Measurements from ENCODE around the gene N4BP3.
A peak's percentile ranks its signal among the peaks of the same experiment; 100 is the strongest.
"Not testable (repeated sequence)": the region's sequence is repeated elsewhere in the genome, so short reads cannot be mapped to it uniquely, and the experiment has no call there.

The N4BP3 gene, protein sequence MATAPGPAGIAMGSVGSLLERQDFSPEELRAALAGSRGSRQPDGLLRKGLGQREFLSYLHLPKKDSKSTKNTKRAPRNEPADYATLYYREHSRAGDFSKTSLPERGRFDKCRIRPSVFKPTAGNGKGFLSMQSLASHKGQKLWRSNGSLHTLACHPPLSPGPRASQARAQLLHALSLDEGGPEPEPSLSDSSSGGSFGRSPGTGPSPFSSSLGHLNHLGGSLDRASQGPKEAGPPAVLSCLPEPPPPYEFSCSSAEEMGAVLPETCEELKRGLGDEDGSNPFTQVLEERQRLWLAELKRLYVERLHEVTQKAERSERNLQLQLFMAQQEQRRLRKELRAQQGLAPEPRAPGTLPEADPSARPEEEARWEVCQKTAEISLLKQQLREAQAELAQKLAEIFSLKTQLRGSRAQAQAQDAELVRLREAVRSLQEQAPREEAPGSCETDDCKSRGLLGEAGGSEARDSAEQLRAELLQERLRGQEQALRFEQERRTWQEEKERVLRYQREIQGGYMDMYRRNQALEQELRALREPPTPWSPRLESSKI

DNA sequence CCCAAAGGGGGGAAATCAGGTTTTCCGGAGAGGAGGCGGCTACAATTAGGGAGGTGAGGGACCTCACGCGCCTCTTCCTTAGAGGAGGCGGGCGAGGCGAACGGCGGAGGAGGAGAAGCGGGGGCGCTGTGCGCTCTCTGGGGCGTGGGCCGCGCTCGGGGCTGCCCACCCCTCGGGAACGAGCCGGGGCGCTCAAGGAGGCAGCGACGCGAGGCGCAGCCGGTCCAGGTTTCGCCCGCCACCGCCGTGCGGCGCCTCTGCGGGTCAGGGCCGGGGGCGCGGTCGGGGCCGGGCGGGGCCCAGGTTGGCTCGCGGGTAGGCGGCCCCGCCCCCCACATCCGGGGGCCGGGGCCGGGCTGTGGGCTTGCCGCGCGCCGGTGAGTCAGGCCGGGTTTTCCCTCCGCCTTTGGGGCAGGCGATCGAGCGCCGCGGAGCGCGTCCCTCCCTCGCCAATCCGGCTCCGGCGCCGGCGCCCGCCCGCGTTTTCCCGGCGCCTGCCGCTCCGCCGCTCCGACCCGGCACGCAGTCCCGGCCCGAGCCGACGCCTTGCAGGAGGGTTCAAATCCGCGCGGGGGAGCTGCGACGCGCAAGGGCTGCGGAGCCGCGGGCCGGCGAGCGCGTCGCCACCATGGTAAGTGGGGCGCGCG, at the start of gene N4BP3:
Gene N4BP3 (plus strand): TSS at position 392 of the 647 bp plus-strand sequence. CDS start 6,052 bp downstream, outside the sequence.
- DNase-seq, result peak; percentile 89

DNA sequence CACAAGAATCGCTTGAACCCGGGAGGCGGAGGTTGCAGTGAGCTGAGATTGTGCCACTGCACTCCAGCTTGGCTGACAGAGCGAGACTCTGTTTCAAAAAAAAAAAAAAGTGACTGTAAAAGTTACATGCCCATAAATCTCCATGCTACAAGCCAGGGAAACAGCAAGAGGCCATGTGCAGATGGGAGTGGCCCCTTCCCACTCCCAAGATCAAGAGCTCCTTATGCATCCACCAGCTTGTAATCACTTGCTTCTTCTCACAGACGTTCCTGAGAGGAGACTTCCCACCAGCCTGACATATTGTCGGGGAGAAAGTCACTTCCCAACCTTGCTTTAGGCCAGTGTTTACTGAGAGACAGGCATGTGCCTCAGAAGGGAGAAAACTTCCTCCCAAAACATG, 45.6 kb upstream of the N4BP3 start:
- no peak for DNase-seq

DNA sequence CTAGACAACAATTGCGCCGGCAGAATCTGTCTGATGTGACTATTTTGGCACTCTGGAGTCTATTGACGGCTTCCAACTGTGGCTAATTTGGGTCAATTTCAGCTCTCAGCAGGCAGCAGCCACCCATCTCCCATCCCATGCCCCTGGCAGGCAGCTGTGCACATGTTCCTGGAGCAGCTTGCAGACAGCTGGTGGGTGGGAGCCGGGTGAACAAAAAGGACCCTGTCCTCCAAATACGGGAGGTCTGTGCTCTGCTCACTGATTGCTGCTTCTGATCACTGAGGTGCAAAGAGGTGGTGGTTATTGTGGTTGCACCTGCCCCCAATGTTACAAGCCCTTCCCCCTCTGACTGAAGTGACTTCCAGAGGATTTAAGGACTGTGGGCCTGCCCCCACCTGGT, 45.0 kb upstream of the N4BP3 start:
- DNase-seq, result no peak

DNA sequence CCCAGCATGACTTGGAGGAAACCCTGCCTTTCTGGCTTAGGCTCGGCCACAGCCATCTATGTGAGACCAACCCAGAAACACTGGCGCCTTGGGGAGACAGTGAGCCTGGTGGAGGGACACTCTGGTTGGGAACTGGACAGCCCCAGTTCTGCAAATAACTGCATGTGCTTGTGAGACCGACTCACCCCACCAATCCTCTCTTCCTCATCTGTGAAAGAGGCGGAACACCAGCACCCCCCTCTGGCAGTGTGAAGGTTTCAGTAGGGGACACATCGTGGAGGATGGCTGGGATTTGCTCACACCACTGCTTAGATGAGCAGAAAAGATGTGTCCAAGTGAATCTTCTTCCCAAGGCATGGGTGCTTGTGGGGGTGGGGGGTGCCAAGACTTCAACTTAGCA, 43.4 kb upstream of the N4BP3 start:
- DNase-seq, result peak; percentile 34

DNA sequence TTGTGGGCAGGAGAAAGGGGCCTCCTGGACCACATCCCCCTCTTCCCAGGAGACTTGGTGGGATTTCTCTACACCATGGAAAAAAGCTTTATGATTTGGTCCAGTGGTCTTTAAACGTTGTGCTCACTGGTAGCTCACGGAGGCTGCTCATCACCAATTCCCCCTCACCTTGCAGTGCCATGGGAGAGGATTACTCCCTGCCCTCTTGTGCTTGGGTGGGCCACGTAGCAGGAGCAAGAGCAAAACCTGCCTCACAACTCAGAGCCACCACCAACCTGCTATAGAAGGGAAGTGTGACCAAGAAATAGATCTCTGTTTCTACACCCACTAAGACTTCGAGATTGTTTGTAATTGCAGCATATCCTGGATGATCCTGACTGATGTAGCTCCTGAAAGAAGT, 42.2 kb upstream of the N4BP3 start:
- DNase-seq, result no peak

DNA sequence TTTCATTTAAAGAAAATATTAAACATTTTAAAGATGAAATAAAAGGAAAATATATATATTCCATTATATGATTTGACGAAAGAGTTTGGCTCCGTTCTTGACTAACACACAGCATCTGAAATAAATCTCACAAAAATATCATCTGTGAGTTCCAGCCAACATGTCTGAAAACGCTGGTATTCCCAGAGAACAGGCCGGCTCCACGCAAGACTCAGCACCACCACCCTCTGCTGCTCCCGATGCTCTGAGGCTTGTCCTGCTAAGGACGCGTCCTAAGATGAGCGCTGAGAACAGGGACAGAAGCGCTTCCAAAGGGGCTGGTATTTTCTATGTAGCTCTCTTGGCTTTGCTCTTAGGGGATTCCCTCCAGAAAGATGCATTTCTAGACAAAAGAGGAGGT, 40.6 kb upstream of the N4BP3 start:
- no peak for DNase-seq

DNA sequence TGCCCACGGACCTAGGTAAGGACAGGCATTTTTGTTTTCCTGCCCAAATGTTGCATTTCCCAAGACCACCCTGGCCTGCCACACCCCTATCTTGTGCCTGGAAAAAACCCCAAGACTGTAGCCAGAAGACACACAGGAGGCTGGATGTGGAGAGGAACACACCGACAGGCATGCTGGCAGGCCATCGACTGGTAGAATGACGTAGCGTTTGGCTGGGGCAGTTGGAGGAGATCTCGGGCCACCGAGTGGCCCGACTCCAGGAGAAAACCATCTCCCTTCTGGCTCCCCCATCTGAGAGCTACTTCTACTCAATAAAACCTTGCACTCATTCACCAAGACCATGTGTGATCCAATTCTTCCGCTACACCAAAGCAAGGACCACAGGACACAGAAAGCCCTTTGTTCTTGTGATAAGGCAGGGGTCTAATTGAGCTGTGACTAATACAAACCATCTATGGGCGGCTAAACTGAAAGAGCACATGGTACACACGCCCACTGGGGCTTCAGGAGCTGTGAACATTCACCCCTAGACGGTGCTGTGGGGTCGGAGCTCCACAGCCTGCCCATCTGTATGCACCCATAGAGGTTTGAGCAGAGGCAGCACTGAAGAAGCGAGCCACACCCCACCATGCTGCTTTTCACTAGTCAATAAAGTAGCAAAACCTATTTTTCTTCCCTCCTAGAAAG, 38.9 kb upstream of the N4BP3 start:
- DNase-seq, result no peak

DNA sequence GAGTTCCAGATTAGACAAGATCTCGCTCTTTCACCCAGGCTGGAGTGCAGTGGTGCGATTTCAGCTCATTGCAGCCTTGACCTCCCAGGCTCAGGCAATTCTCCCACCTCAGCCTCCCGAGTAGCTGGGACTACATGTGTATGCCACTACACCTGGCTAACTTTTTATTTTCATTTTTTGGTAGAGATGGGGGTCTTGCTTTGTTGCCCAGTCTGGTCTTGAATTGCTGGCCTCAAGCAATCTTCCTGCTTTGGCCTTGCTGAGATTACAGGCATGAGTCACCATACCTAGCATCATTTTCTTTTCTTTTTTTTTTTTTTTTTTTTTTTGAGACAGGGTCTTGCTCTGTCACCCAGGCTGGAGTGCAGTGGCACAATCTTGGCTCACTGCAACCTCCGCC, 36.4 kb upstream of the N4BP3 start:
- DNase-seq, result not testable (repeated sequence)

DNA sequence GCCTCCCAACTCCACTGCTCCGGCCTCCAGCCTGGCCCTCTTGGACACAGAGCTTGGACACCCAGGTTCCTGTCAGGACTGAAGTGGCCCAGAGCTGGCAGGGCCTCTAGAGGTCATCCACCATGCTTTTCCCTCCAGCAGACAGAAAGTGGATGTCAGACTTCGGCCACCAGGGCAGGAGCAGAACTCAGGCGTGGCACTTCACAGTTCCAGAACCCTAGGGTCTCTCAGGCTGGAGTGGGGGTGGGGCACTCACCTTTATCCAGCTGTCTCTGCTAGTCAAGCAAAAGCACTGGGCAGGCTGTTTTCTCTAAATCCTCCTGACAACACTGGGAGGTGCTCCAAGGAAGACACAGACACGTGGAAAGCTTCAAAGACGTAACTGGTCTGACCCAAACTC, 35.6 kb upstream of the N4BP3 start:
- DNase-seq, result no peak

DNA sequence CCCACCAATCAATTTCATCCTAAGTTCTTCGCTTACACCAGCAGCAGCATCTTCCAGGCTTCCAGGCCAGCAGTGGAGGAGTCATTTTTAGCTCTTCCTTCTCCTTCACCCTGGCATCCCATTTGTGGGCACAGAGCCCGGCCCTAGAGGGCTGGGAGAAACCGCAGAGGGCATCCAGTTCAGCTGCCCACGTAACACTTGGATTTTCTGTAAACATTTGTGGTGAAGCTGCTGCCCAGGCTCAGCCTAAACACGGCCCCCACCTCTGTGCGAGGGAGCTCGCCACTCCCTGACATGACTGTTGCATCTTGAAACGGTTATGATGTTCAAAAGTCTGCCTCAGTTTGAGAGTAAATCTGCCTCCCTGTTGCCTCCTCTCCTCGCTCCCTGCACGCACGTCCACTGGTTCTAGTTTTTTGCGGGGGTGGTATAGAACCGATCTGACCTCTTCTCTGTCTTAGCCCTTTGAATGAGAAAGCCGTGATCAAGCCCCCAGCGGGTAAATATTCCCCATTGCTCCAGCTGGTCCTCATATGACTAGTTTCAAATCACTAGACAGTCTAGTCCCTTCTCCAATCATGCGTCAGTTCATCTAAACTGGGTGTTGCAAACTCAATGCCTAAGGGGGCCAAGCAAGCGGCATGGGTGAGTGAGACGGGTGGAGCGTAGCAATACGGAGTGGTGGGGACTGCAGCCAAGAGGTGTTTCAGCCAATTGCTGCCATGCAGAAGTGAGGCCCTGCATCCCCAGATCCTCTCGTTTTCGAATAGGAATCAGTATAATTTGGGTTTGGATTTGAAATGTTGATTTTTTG, 34.9 kb upstream of the N4BP3 start:
- no peak for DNase-seq

DNA sequence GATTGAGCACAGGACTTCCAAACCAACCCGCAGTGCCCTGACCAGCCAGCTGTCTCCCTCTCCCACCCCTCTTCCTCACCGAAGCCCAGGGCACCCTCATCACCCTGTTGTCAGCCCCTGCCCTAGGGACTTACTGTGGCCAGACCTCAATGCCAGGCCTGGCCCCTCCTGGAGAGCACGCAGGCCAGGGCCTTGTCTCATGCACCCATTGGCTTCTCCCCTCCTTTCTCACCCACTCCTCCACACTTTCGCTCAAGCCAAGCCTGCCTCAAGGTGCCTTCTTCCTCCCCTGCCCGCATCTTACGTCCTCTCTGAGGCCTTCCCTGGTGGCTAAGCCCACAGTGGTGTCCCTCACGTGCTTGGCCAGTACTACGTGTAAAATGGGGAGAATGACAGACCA, 33.3 kb upstream of the N4BP3 start:
- DNase-seq, result no peak

DNA sequence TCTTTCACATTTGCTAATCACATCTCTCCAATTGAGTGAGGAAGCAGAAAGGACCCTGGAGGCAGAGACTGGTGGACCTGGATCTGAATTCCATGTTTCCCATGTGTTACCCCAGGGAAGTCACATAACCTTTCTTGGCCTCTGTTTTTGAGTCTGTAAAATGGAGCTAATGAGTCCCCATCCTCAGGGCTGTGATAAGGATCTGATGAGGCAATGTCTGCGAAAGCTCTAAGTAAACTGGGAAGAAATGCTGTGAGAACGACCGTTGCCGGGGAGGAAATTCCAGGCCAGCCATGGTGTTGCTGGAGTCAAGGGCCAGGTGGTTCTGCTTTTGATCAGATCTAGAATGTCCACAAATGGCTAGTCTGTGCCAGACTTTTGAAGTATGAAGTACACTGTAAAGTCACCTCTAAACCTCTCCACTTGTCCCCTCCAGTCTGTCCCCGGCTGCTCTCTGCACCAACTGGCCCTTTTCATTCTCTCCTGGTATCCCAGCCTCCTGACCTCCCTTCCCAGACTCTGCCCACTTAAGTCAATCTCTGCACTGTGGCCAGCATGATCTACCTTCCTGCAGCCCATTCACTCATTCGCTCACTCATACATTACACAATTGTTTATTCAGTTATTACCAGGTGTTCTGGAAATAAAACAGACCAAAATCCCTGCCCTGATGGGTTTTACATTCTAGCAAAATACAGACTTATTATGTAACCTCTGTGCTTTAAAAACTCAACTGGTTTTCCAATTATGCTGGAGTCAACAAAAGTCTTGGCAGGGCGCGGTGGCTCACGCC, 32.5 kb upstream of the N4BP3 start:
- no peak for DNase-seq

DNA sequence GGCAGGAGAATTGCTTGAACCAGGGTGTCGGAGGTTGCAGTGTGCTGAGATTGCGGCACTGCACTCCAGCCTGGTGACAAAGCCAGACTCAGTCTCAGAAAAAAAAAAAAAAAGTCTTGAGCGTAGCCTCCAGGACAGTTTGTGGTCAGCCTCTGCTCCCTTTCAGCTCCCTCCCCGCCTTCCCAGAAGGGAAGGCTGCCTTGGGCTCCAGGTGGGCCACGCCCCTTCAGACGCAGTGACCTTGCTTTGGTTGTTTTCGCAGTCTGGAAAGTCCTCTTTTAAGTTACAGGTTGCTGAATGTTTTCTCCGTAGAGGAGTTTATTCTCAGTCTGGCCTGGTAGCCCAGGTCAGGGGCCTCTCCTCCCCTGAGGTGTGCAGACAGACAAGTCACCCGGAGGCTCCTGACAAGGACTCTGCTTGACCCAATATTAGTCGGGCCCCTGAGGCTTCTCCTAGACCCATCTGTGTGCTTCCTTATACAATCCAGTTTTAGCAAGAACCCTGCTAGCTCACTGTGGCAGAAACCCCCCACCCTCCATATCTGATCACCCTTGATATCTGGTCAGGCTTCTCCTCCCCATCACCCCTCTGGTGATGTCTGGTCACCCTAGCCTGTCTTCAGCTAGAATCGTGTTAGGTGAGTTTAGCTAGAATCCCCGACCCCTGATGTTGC, 31.6 kb upstream of the N4BP3 start:
- no peak for DNase-seq

DNA sequence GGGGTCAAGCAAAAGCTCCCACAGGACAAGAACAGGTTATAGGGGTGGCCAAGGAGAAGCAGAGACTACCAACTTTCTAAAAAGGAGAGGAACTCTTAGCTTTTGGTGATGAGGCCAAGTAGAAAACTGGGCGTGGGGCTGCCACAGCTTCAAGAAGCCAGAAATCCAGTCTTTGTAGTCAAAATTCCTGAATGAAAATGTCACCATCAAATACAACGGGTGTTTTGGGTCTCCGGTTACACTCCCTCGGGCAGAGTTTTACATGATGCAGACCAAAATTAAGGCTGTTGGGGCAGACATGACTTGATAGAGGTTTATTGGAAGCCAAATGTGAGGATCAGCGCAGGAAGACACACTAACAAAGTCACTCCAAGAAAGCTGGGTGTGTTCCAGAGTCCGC, 29.4 kb upstream of the N4BP3 start:
- no peak for DNase-seq

DNA sequence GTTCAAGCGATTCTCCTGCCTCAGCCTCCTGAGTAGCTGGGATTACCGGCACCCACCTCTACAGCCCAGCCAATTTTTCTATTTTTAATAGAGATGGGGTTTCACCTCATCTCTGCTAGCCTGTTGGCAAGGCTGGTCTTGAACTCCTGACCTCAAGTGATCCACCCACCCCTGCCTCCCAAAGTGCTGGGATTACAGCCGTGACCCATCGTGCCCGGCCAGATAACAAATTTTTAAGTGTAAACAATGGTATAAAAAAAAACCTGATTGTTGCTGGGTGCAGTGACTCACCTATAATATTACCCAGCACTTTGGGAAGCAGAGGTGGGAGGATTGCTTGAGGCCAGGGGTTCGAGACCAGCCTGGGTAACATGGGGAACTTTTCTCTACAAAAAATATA, 28.0 kb upstream of the N4BP3 start:
- DNase-seq, result no peak

DNA sequence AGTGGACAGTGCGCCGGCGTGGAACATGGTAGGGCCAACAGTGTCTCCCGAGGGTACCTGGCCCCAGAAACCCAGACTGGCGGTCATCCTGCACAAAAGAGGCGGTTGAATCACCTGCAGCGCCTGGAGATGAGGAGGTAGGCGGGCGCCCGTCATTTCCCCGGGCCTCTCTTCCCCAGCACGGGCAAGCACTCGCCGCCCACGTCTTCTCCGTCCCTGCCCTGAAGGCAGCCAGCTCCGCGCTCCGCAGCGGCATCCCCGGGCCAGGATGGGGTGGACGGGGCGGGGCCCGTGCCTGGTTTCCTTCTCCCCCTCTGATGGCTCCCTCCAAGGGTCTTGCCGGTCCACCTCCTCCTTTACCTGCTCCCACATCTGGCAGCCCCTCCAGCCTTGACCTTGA, 27.1 kb upstream of the N4BP3 start:
- DNase-seq, result no peak

DNA sequence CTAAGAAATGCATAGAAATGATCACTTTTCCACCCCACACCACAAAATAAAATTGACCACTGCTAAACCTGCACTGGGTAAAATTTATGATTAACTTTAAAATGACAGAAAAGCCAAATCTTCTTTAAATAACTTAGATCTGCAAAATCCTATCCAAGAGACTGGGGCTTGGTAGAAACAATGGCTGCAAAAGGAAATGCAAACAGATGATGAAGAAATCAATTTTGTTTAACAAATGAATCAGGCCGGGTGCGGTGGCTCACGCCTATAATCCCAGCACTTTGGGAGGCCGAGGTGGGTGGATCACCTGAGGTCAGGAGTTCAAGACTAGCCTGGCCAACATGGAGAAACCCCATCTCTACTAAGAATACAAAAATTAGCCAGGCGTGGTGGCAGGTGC, 26.1 kb upstream of the N4BP3 start:
- not testable (repeated sequence) for DNase-seq

DNA sequence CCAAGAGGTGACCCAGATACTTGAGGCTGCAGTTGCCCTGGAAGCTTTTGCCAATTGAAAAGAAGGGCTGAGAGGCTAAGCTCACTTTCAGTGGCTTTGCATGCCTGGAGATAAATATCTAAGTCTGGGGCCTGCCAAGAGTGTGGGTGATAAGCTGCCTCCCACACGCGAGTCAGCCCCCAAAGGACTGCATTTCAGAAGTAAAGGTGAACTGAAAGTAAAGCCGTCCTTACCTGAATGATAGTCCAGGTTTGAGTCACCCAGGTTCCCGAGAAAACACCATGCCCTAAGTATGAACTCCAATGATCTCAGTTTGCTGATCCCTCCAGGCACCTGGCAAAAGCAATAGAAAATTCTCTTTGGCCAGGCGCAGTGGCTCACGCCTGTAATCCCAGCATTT, 22.5 kb upstream of the N4BP3 start:
- DNase-seq, result no peak

DNA sequence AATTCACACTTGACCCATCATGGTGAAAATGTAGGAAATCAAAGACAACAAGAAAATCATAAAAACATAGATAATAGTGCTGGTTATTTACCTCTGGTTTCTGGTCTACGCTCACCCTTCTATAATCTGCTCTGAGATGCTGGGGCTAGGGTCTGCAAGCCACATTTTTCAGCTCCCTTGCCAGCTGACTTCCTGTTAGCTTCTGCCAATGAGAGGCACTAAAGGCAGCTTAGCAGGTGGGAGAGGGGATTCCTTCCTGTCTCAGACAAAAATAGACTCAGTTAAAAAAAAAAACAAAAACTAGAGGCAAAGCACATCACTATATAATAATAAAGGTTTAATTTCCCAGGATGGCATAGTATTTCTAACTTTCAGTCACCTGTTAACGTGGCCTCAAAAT, 20.2 kb upstream of the N4BP3 start:
- DNase-seq, result no peak

DNA sequence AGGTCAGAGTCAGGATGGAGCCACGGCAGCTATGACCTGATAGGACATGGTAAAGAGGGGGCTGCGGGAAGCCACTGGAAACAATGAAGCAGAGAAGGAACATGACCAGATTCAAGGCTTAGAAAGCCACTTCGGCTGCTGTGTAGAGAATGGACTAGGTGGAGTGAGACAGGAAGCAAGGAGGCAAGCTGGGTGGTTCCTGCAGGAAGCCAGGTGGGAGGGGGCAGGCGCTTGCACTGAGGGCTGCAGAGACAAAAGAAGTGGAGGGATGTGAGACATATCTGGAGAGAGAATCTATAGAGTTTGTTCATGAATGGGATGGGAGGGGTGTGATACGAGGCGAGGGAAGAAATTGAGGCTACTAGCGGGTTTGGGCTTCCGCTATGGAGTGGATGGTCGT, 19.0 kb upstream of the N4BP3 start:
- DNase-seq, result no peak

DNA sequence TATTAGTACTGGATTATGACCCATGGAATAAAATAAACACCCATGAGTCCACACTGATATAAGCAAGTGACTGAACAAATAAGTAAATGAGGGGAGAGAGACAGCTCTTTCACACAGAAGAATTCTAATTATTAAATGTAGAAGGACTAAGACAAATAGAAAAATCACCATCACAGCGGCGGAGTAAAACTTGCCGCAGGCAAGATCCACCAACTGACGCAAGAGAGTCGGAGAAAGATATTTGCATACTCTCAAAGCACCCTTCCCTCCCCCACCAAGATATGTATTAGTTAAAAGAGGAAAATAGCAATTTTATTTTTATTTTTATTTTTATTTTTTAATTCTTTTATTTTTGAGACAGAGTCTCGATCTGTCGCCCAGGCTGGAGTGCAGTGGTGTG, 14.6 kb upstream of the N4BP3 start:
- no peak for DNase-seq

DNA sequence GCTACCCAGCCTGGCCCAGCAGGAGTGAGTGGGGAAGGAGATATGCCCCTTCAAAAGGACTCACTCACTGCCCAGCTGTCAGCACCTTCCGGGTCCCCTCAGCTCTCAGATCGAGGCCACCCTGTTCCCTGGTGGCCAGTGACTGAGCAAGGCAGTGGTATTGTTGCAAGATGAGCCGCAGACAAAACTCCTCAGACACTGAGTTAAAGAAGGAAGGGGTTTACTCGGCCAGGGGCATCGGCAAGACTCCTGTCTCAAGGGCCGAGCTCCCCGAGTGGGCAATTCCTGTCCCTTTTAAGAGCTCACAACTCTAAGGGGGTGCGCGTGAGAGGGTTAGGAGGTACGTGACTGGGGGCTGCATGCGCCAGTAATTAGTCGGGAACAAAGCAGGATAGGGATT, 9.7 kb upstream of the N4BP3 start:
- no peak for DNase-seq
